Keratinocyte (primary cell): ENCODE results near the gene ATG14. TPM values are rescaled to one million over a fixed set of nuclear protein-coding genes. Genes with fewer than 3 reads are reported as not detected.

Source experiments
- DNase-seq: peaks from one replicate; pipeline ENCODE4 v3.0.0-alpha.2; 2011; ENCODE audit warnings: low read depth, missing footprints, low spot score
- FAIRE-seq: peaks from 2 replicates; lab custom pipeline; 2011; peaks lifted over from hg19 to GRCh38; lab: Jason Lieb, UNC
- H2AFZ ChIP-seq: 2 replicates; pipeline ENCODE4 v1.6.0; 2012; ENCODE audit warnings: low read length, control low read depth, inconsistent platforms; ENCODE audit not compliant: control insufficient read depth
- H3K27ac ChIP-seq: 2 replicates; pipeline ENCODE4 v1.5.1; 2011; ENCODE audit warnings: low read length; ENCODE audit not compliant: control insufficient read depth, insufficient read depth
- H3K27me3 ChIP-seq: 3 replicates; pipeline ENCODE4 v1.6.0; 2011; ENCODE audit warnings: low read length; ENCODE audit not compliant: control insufficient read depth, insufficient read depth; ENCODE audit errors: extremely low read depth
- H3K36me3 ChIP-seq, 2 experiments: 2 replicates in 1 of 2; 3 replicates in 1 of 2; pipeline ENCODE4 v1.5.1; 2011; ENCODE audit warnings: low read length in 2 of 2, mild to moderate bottlenecking in 1 of 2; ENCODE audit not compliant: control insufficient read depth in 2 of 2, insufficient read depth in 2 of 2; ENCODE audit errors: extremely low read depth in 1 of 2
- H3K4me1 ChIP-seq: 3 replicates; pipeline ENCODE4 v1.5.1; 2011; ENCODE audit warnings: low read length; ENCODE audit not compliant: control insufficient read depth, insufficient read depth; ENCODE audit errors: extremely low read depth
- H3K4me2 ChIP-seq: 3 replicates; pipeline ENCODE4 v1.6.0; 2011; ENCODE audit warnings: low read depth, low read length; ENCODE audit not compliant: control insufficient read depth, insufficient read depth; ENCODE audit errors: extremely low read depth
- H3K4me3 ChIP-seq, 3 experiments: fragments of 200-600 bp in 1 of 3; sonication (generic) in 1 of 3; 2 replicates in 2 of 3; 3 replicates in 1 of 3; pipeline ENCODE4 v1.5.1; 2011 to 2016; ENCODE audit warnings: low read length in 3 of 3, mild to moderate bottlenecking in 3 of 3, control low read depth in 2 of 3, inconsistent platforms in 1 of 3, low read depth in 1 of 3, mixed read lengths in 1 of 3, mixed run types in 1 of 3, moderate library complexity in 1 of 3; ENCODE audit not compliant: control insufficient read depth in 2 of 3, insufficient read depth in 2 of 3; ENCODE audit errors: extremely low read depth in 1 of 3
- H3K79me2 ChIP-seq: 2 replicates; pipeline ENCODE4 v1.6.0; 2012; ENCODE audit warnings: low read length; ENCODE audit not compliant: control insufficient read depth, insufficient read depth
- H3K9ac ChIP-seq: 3 replicates; pipeline ENCODE4 v1.6.0; 2011; ENCODE audit warnings: low read length; ENCODE audit not compliant: control insufficient read depth, insufficient read depth; ENCODE audit errors: extremely low read depth
- H3K9me1 ChIP-seq: 3 replicates; pipeline ENCODE4 v1.6.0; 2011; ENCODE audit warnings: low read length; ENCODE audit not compliant: control insufficient read depth, insufficient read depth; ENCODE audit errors: extremely low read depth
- H3K9me3 ChIP-seq: 2 replicates; pipeline ENCODE4 v1.5.1; 2012; ENCODE audit warnings: low read depth, low read length; ENCODE audit not compliant: control insufficient read depth
- H4K20me1 ChIP-seq: 3 replicates; pipeline ENCODE4 v1.6.0; 2011; ENCODE audit warnings: low read length; ENCODE audit not compliant: control insufficient read depth, insufficient read depth; ENCODE audit errors: extremely low read depth
- EZH2 ChIP-seq: IDR thresholded peaks from one replicate; pipeline ENCODE4 v1.6.1; 2012; ENCODE audit warnings: inconsistent platforms, mild to moderate bottlenecking, low read length, moderate library complexity
- dilution Hi-C: fragments of 300-500 bp; cut with MboI; formaldehyde crosslinking; loops from one replicate; pipeline ENCODE4 v1.7.0; 2020; ENCODE audit warnings: low sequenced_read_pairs; ENCODE audit not compliant: extremely low pct_ligation_motif_present
- polyA plus RNA-seq, 5 experiments: library from polyadenylated mRNA; depleted of rRNA in 3 of 5; stranded (reverse) in 3 of 5; stranded (forward) in 1 of 5; unstranded in 1 of 5; fragments of >200 nt; gene quantifications; 1 replicate in 1 of 5; 2 replicates in 3 of 5; 3 replicates in 1 of 5; pipeline versions ENCODE4 v1.2.1 to v1.2.3, GENCODE V29; 2011 to 2012; ENCODE audit warnings: missing spikeins in 2 of 5, low read depth in 1 of 5, low replicate concordance in 1 of 5
- TF ChIP-seq, protein P1 (sequence below), 3 experiments: IDR thresholded peaks in 1 of 3; conservative IDR thresholded peaks in 1 of 3; optimal IDR thresholded peaks in 1 of 3; 2 replicates in 2 of 3; 3 replicates in 1 of 3; pipeline versions ENCODE3 to v1.5.1; 2011; ENCODE audit warnings: low read length in 3 of 3, mild to moderate bottlenecking in 3 of 3, moderate library complexity in 2 of 3, control low read depth in 1 of 3, inconsistent platforms in 1 of 3; ENCODE audit not compliant: insufficient read depth in 2 of 3; ENCODE audit errors: extremely low read depth in 1 of 3

The ATG14 gene
- polyA plus RNA-seq, 1 donor (not counting 4 experiments of a cell fraction or from before 2014, with no cell fraction given): 7.0 TPM

DNA sequence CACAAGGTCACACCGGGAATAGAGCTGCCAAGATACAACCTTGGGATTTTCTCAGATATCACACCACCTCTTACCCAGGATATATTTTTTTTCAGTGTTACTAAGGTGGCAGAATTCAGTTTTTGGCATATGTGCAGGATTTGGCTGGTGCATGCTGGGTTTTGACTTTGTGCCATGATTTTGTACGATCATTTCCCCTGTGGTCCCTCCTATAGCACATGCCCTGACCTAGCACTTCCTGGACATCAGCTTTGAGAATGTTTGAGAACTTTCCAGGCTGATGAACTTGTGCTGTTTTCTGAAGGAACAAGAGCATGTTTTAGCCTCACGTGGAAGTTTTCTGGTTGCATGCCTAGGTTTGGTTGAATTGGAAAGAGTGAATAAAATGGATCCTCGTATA lies 39.8 kb upstream of the ATG14 start:
- Histone ChIP-seq H3K36me3 (no peaks in the 10 kb centered on the region), H3K4me1 (peaks cover 66% of the 10 kb centered on the region), H4K20me1 (no peaks in the 10 kb centered on the region), H3K27me3 (no peaks in the 10 kb centered on the region), H3K79me2 (no peaks in the 10 kb centered on the region), H3K9ac (no peak overlapping the region), H2AFZ (no peak overlapping the region), H3K27ac (no peak overlapping the region), H3K9me1 (peaks cover 2% of the 10 kb centered on the region), H3K9me3 (no peaks in the 10 kb centered on the region), H3K4me3 (no peak overlapping the region), H3K4me2 (no peak overlapping the region)
- no peak for DNase-seq
- FAIRE-seq: no peak
- dilution Hi-C loops: no loop called here
- TF ChIP-seq, protein P1, sequence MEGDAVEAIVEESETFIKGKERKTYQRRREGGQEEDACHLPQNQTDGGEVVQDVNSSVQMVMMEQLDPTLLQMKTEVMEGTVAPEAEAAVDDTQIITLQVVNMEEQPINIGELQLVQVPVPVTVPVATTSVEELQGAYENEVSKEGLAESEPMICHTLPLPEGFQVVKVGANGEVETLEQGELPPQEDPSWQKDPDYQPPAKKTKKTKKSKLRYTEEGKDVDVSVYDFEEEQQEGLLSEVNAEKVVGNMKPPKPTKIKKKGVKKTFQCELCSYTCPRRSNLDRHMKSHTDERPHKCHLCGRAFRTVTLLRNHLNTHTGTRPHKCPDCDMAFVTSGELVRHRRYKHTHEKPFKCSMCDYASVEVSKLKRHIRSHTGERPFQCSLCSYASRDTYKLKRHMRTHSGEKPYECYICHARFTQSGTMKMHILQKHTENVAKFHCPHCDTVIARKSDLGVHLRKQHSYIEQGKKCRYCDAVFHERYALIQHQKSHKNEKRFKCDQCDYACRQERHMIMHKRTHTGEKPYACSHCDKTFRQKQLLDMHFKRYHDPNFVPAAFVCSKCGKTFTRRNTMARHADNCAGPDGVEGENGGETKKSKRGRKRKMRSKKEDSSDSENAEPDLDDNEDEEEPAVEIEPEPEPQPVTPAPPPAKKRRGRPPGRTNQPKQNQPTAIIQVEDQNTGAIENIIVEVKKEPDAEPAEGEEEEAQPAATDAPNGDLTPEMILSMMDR (optimal IDR thresholded peaks at IDR 0.05 in 1 of 3, IDR thresholded peaks at IDR 0.05 in 1 of 3, conservative IDR thresholded peaks at IDR 0.05 in 1 of 3; ENCODE audit: extremely low read depth in 1 of 3, insufficient read depth in 2 of 3, low read length in 3 of 3): no peak
- TF ChIP-seq EZH2: no peak

DNA sequence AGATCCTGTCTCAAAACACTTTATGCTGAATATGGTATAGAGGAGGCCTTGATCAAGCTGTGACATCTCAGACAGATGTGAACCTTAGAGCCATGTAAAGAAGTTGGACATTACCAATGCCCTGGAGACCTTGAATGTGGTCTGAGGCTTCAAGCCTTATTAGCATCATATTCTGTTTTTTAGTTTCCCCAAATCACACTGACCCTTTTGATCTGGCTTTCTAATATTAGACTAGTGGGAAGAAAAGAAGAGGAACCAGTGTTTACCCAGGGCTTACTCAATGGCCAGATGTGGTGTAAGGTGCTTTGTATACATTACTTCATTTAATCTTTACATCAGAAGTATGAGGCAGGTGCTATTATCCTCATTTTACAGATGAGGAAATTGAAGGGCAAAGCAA lies 39.4 kb upstream of the ATG14 start:
- H3K79me2 ChIP-seq: no peaks in the 10 kb centered on the region
- no peak for FAIRE-seq
- H2AFZ ChIP-seq: no peak overlapping the region
- no peak overlapping the region for H3K27ac ChIP-seq
- H3K9me3 ChIP-seq: no peaks in the 10 kb centered on the region
- dilution Hi-C loops: no loop called here
- H3K36me3 ChIP-seq: no peaks in the 10 kb centered on the region
- H3K4me3 ChIP-seq: no peak overlapping the region
- H3K4me1 ChIP-seq: peaks cover 68% of the 10 kb centered on the region
- no peak overlapping the region for H3K9ac ChIP-seq
- no peak for DNase-seq
- TF ChIP-seq, protein P1 (optimal IDR thresholded peaks at IDR 0.05 in 1 of 3, IDR thresholded peaks at IDR 0.05 in 1 of 3, conservative IDR thresholded peaks at IDR 0.05 in 1 of 3; ENCODE audit: extremely low read depth in 1 of 3, insufficient read depth in 2 of 3, low read length in 3 of 3): no peak
- no peak for TF ChIP-seq EZH2
- no peaks in the 10 kb centered on the region for H3K27me3 ChIP-seq
- no peaks in the 10 kb centered on the region for H4K20me1 ChIP-seq
- peaks cover 2% of the 10 kb centered on the region for H3K9me1 ChIP-seq
- no peak overlapping the region for H3K4me2 ChIP-seq
